OCI-M1 (cell line): ENCODE measurements around the gene KCNF1.

ENCODE experiments used
- DNase-seq: peaks from one replicate; lab custom pipeline; 2025; lab: John Stamatoyannopoulos, UW

Gene KCNF1

DNA sequence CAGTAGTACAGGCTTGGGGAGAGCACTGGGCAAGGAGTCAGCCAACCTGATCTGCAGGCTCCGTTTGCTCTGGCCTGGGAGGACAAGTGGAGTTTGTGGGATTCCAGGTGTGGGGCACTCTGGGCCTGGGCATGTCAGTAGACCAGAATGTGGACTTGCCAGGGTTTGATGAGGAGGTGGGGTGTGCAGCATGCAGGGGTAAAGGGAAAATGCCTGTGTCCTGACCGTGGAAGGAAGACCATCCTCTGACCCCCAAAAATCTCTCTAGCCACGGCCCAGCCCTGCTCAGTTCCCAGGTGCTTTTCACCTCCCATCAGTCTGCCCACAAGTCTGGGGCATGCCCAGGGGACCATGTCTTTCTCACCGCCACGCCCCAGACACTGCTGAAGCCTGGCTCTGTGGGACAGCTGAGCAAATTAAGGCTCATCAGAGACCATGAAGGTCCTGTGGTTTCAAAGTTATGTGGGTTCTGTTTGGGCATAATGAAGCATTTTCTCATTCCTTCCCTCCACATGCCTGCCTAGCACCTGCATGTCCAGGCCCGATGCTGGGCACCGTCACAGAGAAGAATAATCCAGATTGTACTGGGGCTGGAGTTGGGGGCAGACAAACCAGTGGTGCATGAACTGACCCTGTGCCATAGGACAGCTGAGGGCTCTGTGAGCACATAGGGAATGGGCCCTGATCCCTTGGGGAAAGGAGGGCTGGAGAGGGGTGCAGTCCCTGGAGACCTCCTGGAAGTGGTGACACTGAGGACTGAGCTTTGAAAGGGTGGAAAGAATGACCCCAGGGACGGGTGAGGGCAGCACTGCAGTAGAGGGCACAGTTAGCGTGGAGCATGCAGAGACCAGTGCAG lies 6.5 kb upstream of the KCNF1 start:
- DNase-seq, result no peak

DNA sequence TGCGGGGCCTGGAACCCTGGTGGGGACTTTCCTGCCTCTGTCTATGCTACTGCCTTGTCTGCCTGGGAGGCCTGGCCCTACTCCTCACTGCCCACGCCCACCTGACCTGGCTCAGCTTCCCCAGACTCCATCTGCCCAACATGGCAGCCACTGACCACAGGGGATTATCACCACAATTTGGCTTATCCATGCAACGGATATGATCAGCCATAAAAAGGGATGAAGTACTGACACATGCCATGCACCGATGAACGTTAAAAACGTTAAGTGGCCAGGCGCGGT lies 5.9 kb upstream of the KCNF1 start:
- DNase-seq, result no peak

DNA sequence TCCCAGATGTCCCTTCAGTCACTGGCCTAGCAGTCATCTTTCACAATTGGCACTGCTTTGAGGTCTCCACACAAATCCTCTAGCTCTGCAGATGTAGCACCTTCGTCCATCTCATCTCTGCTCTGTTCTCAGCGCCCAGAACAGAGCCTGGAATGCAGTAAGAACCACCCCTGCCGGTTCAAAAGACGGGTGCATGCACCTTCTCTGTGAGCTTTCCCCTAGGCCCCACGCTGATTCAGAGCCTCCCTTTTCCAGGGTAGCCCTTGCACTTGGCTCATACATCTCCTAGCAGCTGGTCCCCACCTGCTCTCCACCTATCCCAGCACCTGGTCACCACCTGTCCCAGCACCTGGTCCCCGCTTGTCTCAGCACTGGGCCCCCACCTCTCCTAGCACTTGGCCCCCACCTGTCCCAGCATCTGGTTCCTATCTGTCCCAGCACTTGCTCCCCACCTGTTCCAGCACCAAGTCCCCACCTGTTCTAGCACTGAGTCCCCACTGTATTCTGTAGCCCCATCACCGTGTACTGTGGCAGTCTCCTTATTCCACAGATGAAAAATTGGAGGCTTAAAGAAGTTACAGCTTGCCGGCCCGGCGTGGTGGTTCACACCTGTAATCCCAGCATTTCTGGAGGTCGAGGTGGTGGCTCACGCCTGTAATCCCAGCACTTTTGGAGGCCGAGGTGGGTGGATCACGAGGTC lies 4.7 kb upstream of the KCNF1 start:
- DNase-seq, result no peak

DNA sequence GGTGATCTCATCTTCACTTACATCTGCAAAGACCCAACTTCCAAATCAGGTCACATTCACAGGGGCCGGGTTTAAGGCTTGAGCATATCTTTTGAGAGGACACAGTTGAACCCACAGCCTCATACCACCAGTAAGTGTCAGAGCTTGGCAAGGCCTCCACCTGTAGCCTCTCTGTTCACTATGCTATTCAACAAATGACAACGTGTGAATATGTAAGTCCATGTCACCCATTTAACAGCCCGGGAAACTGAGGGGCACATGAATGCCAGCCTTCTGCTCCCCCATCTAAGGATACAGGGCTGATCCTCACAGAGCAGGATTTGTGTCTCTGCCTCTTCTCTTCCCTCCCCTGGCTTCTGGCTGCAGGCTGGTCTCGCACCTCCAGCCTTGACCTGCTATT lies 3.5 kb upstream of the KCNF1 start:
- no peak for DNase-seq

DNA sequence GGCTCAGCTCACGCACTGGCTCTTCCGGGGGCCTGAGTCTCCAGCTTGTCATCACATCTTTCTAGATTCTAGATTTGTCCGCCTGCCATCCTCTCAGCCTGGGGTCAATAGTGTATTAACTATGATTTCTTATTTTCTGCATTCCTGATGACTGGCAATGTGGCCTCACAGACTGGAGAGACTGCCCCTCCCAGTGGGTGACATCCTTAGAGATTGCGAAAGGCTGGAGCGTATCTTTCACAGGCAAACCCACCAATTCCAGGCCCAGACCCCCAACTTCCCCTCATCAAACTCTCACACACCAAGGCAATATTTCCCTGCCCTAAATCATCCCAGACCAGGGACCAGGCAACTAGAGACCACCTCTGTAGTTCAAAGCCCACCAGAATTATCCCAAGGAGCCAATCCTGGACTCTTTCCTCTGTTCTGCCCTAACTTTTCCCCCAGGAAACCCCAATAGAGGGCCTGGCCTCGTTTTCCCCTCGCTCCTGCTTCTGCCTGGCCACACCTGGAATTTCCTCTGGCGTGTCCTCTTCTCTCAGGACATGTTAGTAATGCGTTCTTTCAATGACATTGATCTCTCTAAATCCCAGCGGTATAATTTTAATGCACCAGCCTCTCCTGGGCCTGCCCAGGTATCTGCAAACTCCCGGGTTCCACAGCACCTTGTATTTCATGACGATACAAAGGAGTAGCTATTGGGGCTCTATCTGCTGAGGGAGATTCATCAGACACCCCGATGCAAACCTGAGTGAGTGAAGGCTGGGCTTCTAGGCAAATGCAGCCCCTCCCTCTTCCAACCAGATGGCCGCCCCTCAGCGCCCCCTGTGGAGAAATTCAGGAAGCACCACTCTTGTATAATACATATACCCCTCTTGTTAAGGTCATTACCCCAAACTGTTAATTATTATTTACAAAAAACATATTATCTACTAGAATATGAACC lies 2.4 kb upstream of the KCNF1 start:
- DNase-seq, result peak; percentile 55

DNA sequence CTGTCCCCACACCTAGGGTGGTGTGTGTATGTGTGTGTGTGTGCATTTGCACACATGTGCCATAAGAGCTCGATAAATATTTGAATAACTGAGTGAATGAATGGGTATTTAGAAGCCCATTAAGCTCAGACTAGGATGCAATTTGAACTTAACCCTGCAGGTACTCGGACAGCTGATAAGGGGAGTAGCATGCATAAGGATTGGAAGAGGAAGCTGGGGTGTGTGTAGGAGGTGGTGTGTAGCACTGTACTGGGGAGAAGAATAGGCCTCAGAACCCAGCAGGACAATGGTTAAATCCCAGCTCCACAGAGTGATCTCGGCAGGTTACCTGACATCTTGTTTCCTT lies 1.8 kb upstream of the KCNF1 start:
- DNase-seq, result no peak

DNA sequence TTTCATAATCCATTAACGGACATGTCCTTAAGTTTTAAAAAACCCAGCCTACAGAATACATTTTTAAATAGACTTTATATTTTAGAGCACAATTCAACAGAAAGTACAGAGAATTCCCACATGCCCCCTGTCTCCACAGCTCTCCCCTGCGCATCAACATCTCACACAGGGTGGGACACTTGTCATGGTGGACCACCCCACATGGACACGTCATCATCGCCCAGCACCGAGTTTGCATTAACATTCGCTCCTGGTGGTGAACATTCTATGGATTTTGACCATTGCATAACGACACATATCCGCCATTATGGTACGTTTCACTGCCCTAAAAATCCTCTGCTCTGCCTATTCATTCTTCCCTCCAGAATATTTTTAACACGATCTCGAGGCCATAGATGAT lies 1.1 kb upstream of the KCNF1 start:
- DNase-seq, result no peak

DNA sequence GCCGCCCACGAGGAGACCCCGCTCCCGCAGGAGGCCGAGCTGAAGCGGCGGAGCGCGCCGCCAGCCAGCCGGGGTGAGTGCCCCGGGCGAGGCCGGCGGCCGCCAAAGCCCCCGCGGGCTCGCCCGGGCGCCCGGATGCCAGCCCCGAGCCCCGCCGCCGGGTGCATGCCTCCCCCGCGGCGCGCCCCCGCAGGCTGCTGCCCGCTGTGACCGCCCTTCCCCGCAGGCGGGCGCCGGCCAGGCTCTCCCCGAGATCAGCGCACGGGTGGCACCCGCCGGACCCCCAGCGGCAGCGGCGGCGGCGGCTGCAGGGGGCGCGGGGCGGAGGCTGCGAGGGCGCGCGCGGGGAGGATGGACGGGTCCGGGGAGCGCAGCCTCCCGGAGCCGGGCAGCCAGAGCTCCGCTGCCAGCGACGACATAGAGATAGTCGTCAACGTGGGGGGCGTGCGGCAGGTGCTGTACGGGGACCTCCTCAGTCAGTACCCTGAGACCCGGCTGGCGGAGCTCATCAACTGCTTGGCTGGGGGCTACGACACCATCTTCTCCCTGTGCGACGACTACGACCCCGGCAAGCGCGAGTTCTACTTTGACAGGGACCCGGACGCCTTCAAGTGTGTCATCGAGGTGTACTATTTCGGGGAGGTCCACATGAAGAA lies 470 bp downstream of the KCNF1 start:
- DNase-seq, result no peak

DNA sequence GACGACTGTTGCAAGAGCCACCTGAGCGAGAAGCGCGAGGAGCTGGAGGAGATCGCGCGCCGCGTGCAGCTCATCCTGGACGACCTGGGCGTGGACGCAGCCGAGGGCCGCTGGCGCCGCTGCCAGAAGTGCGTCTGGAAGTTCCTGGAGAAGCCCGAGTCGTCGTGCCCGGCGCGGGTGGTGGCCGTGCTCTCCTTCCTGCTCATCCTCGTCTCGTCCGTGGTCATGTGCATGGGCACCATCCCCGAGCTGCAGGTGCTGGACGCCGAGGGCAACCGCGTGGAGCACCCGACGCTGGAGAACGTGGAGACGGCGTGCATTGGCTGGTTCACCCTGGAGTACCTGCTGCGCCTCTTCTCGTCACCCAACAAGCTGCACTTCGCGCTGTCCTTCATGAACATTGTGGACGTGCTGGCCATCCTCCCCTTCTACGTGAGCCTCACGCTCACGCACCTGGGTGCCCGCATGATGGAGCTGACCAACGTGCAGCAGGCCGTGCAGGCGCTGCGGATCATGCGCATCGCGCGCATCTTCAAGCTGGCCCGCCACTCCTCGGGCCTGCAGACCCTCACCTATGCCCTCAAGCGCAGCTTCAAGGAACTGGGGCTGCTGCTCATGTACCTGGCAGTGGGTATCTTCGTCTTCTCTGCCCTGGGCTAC lies 1.2 kb downstream of the KCNF1 start:
- no peak for DNase-seq

DNA sequence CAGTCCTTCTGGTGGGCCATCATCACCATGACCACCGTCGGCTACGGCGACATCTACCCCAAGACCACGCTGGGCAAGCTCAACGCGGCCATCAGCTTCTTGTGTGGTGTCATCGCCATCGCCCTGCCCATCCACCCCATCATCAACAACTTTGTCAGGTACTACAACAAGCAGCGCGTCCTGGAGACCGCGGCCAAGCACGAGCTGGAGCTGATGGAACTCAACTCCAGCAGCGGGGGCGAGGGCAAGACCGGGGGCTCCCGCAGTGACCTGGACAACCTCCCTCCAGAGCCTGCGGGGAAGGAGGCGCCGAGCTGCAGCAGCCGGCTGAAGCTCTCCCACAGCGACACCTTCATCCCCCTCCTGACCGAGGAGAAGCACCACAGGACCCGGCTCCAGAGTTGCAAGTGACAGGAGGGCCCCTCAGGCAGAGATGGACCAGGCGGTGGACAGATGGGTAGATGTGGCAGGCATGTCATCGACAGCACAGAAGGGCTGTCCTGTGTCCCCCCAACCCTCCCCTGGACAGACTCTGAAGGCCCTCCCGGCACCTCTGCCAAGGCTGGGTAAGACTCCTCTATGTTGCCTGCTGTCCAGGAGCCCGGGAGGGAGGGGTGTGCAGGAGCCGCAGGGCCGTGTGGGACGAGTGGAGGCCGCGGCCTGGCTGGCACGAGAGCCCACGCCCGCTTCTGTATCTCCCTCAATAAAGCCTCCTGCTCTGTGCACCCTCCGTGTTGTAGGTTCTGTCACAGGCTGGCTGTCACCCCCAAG lies 2.0 kb downstream of the KCNF1 start:
- DNase-seq, result no peak

DNA sequence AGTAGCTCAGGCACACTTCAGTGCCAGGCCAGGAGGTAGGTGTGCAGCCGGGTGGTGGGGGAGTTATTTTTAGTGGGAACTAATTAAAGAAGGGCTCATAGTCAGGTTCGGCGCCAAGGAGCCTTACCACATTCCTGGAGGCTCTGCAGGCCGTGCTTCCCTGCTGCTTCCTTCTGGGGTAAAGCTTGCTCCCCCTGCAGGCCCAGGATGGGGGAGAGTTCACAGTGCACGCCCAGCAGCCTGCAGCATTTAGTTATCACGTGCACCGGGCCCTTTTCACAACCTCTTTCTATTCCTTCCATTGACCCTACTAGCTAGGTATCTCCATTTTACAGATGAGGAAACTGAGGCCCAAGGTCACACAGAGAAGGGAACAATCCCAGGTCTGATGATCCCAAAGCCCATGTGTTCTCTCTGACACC lies 2.5 kb downstream of the KCNF1 start:
- no peak for DNase-seq

DNA sequence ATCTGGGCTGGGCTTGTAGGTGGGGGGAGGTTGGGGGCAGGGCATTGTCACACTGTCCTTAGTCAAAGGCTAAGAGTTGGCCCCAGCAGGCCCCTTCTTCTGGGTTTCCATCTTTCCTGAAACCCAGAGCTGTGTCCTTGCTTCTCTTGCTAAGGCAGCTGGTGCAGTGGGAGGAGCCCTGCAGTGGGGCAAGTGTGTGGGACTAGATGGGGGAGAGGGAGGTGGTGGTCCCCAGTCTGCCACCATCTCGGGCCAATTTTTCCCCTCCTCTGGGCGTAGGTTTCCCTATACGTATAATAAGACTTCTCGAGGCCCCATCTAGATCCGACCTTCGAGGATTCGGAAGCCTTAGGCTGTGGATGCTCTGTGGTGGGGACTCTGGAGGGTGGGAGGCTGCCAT lies 3.5 kb downstream of the KCNF1 start:
- DNase-seq, result no peak

DNA sequence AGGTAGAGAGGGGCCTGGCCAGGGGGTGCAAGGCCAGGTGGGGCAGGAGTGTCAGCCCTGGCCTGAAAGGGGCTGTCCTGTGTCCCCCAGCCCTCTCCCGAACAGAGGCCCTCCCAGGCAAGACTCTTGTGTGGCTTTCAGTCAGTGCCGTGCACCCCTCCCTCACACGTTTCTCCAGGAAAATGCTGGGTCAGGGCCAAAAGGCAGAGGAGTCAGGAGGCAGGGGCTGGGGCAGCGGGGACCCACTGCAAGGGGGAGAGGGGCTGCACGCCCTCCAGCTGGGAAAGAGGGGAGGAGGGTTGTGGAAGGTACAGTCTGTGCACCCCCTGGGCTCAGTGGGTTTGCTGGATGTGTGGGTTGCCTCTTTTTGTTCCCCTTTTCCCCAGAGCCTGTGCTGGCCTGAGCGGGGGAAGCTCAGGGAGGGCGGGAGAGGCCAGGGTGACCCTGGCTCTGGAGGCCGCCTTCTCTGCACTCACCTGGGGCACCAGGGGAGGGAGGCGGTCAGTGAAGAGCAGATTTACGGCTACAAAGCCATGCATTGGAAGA lies 4.1 kb downstream of the KCNF1 start:
- no peak for DNase-seq

DNA sequence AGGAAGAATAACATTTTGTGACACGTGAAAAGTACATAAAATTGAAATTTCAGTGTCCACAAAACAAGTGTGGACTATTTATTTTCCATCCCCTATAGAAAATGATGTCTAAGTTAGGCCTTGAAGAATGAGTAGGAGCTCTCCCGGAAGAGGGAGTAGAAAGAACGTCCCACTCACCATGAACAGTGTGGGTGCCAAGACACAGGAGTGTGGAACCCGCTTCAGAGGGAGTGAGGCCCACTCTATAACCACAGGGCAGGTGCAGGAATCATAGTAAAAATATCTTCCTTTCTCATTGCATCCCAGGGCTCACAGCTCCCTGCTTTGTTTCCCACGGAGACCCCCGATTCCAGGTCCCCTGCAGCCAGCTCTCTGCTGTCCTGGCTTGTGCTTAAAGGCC lies 5.2 kb downstream of the KCNF1 start:
- no peak for DNase-seq

DNA sequence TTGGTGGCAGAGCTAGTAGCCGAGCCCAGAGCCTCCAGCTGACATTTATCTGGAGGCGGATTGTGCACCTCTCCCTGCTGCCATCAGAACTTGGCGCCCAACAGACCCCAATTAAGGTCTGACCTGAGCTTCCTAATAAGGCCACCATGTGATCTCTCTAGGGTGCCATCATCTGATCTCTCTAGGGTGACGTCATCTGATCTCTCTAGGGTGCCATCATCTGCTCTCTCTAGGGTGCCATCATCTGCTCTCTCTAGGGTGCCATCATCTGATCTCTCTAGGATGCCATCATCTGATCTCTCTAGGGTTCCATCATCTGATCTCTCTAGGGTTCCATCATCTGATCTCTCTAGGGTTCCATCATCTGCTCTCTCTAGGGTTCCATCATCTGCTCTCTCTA lies 6.2 kb downstream of the KCNF1 start:
- DNase-seq, result no peak

DNA sequence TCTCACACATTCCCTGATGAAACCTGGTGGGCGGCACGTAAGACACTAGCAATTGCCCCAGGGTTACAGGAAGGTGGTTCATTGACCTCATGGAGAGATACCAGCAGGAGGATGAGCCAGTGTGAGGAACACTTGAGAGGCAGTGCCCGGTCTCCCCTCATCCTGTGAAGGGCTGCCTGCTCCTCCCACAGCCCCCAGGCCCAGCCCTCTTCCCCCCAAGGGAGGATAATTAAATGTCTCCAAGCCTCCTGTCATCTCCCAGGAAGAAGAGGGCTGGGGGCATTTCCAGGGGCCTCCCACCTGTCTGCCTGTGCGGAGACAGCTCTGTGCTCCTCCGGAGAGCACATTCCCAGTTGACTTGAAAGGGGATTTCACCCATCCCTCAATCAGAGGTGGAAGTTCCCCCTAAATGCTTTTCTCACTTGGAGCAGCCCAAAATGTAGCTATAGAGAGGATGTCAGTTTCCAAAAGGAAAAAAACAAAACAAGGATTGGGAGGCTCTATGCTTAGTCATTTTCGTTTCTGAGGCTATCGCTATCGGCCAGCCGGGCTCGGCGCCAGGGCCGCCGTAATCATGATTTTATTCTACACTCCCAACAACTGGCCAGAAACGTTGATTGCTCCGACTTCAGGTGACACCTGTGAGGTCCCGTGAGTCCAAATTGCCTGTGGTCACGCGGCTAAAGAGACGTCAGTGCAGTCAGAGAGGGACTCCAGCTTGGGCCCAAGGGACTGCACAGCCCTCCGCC lies 7.1 kb downstream of the KCNF1 start:
- peak; percentile 59 for DNase-seq

DNA sequence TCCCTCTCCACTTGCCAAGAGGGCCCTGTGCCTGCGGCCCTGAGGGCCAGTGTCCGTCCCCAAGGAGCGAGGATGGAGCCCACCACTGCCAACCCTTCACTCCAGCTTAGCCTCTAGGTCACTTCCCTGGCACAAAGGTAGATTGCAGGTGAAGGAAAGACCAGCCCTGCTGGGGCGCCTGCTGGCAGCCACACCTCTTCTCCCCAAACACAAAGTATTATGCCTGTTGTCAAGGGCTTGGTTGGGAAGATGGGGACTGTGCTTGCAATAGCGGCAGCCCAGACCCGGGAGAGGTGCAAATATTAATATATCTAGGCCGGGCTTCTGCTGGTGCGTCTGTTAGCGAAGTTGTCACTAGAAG lies 7.7 kb downstream of the KCNF1 start:
- no peak for DNase-seq

DNA sequence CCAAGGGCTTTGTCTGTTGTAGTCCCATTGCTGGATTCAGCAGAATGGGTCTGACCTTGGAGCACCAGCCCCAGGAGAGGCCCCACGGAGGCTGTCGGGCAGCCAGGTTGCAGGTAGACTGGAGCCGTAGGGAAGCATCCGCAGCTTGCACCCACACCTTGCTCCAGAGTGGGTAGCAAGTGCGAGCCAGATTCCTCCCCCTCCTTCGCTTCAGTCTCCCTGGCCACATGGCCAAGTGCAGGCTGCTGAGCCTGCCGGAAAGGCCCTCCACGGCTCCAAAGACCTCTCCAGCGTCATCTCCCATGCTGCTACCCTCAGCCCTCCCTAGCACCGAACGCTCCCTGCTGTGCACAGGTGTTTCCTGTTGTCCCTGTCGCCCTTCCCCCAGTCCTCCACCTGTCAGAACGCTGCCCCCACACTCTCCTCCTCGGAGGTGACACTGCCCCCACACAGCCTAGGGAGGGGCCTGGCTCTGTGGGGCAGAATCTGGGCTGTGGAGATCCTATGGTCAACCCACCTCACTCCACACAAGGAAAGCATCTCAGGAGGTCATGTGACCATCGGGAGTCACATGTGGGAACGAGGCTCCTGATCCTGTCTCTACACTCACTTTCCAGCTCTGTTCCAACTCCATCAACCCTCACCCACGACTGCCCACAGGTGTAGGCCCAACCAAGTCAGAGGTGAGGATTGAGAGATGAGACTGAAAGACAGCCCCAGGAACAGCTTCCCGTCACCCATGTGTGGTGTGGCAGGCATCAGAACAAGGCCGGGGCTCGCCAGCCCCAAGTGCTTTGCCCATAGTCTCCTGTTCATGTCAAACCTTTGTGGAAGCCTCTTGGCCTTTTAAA lies 8.3 kb downstream of the KCNF1 start:
- DNase-seq, result no peak

DNA sequence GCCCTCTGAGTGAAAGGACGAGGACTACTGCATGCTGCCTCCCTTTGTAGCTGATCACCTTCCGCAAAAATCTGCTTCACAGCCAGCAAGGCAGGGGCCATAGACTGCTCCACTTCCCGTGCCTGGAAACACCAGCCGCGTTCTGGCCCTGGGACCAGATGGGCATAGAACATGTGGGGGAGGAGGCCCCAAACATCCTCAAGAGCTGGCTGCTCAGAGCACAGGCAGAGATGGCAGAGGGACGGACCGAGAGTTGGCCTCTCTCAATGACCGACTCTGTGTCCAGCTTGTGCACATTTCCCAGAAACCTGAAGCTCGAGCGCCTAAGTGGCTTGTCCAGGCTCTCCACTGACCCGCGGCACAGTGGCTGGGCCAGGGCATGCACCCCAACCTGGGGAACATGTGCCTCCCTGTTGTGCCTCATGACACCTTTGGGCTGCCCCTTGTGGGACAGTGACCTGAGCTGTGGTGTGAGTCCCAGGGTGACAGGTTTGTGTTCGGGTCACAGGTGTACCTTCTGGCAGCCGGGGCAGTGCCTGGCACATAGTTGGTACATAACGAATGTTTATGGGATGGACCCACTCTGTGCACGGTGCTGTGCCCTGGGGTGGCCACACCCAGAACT lies 9.1 kb downstream of the KCNF1 start:
- no peak for DNase-seq
